ENCODE measurements around the gene SULF2. TPM values are rescaled to one million over a fixed set of nuclear protein-coding genes. Genes with fewer than 3 reads are reported as not detected.

SULF2 gene
- total RNA-seq, 1 donor from 2014 or later, result 59.5 TPM

GRCh38 chr20:47711046-47711752, 74.1 kb downstream of the SULF2 start:
- no peak for DNase-seq (ENCODE audit: low spot score)

DNA sequence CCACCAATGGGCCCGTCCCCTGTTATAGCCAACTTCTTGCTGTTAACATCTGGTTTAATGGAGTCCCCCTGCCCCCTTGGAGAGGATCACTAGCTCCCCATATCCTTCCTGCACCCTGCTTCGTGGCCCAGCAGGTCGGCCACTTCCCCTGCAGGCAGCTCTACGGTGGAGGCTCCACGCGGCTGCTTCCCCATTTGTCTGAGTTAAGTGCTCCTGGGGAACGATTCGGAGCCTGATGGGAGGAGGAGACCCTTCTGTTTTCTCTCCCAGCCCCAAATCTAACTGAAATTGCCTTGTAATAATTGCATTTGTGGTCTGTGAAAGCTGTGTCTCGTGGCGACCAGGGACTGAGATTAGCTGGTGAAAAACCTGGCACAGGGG, 74.6 kb downstream of the SULF2 start:
- no peak for DNase-seq (ENCODE audit: low spot score)

DNA sequence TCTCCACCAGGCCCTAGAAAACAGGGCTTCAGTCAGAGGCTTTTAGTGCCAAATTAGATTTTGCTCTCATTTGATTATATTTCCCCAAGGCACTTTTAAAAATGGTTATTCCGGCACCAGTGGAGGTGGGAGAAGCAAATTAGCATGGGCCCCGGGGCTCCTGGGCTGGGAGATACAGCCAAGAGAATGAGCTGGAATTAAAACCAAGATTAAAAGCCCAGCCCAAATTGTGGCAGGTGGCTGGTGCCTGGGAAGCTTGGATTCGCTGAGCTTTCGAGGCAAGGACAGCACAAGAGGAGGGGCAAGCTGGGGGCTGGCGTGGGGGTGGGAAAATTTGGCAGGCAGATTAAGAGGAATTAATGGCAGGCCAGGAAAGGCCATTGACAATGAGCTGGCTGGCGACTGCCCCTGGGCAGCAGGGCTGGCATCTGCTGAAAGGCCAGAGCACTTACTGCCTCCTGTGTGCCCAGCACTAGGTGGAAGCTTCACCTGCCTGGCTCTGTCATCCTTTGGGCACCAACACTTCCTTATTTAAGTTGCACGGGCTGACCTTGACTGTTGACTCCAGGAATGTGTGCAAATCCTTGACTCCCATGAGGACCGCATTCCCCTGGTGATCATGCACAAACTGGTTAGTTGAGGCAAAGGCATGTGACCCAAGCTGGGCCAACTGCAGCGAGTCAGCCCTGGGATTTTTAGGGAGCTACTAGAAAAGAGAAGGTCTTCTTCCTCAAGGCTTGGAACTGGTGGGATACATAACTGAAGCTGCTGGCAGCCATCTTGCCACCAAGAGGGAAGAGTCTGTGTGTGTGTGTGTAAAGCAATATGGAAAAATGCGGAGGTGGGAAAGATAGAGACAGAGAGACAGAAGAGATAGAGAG, 76.1 kb downstream of the SULF2 start:
- no peak for DNase-seq (ENCODE audit: low spot score)

- no peak for DNase-seq (ENCODE audit: low spot score)
Observed at GRCh38 chr20:47708140-47708807, 77.0 kb downstream of the SULF2 start.

DNA sequence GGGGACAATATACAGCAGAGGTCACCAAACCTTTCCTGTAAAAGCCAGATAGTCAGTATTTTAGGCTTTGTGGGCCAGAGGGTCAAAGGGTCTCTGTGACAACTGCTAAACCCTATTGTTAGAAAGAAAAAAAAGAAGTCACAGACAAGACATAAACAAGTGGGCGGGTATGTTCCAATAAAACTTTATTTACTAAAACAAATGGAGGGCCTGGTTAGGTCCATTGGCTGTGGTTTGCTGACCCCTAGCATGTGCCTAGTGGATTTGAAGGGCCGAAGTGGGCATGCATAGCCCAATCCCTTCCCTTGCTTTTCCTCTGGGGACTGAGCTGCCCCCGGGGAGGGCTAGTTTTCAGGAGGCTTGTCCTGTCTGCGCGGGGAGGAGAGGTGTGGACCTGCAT, 78.9 kb downstream of the SULF2 start:
- DNase-seq (ENCODE audit: low spot score), result no peak

GRCh38 chr20:47705497-47705856, 79.8 kb downstream of the SULF2 start:
- no peak for DNase-seq (ENCODE audit: low spot score)

- DNase-seq (ENCODE audit: low spot score), result no peak
Observed at GRCh38 chr20:47704746-47705496, 80.4 kb downstream of the SULF2 start.

DNA sequence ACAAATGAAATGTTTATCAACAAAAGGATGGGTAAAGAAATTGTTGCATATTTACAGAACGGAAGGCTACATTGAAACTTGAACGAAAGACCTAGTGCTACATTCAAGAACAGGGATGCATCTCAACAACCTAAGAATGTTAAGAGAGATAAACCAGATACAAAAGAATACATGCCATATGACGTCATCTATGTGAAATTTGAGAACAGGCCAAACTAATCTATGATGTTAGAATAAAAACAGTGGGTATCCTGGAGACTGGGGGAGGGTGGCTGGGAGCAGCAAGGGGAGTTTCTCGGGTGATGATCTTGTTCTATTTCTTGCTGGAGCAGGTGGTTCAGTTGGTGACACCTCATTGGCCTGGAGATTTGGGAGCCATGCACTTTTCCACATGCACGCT, 81.5 kb downstream of the SULF2 start:
- no peak for DNase-seq (ENCODE audit: low spot score)

DNA sequence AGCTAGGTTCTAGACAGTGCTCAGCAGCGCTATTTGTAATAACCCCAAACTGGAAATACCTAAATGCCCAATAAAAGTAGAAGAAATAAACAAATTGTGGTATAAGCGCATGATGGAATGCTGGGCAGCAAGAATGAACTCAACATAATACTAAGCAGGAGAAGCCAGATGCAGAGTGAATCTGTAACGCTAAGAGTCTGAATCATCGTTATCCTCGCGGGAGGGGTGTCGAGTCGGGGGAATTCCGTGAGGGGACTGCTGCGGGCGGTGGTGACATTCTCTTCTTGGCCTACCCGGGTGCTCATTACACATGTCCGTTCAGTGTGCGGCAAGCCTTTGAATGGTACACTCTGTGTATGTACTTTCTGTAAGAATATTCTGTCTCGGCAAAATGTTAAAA, 83.7 kb downstream of the SULF2 start:
- no peak for DNase-seq (ENCODE audit: low spot score)

- DNase-seq (ENCODE audit: low spot score), result no peak
Observed at GRCh38 chr20:47700327-47700726, 85.0 kb downstream of the SULF2 start.

DNA sequence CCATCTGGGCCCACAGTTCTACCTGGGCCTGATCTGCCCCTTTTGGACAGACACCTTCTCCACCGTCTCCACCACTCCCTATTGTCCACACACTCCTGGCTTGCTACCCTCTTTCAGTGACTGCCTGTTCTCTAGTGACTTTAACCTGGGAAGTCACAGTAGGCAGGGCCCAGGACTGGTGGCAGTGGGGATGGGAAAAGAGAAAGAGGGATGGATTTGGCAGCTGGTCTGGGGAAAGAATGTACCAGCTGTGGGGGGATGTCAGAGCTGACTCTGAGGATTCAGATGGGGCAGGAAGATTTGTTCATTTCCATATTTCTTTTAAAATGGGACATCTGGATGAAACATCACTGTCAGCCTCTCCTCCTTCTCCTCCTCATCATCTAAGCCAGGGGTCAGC, 85.5 kb downstream of the SULF2 start:
- DNase-seq (ENCODE audit: low spot score), result no peak

DNA sequence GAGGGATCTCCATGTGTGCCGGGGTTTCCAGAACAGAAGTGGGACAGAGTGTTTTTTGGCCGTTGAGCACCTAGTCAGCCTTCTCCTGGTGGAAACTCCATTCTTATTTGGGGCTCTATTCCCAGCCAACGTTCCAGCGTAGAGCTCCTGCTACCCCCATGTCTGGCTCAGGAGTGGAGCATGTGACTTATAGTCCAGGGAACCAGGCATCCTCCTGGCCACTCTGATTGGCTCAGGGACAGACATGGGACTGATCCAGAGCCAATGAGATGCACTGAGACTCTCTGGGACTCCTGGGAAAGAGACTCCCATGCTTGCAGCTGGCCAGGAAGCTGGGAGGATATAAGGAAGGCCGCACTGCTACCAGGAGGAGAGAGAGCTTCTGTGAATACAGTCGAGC, 87.1 kb downstream of the SULF2 start:
- DNase-seq (ENCODE audit: low spot score), result no peak

- DNase-seq (ENCODE audit: low spot score), result no peak
Observed at GRCh38 chr20:47696856-47697255, 88.4 kb downstream of the SULF2 start.

DNA sequence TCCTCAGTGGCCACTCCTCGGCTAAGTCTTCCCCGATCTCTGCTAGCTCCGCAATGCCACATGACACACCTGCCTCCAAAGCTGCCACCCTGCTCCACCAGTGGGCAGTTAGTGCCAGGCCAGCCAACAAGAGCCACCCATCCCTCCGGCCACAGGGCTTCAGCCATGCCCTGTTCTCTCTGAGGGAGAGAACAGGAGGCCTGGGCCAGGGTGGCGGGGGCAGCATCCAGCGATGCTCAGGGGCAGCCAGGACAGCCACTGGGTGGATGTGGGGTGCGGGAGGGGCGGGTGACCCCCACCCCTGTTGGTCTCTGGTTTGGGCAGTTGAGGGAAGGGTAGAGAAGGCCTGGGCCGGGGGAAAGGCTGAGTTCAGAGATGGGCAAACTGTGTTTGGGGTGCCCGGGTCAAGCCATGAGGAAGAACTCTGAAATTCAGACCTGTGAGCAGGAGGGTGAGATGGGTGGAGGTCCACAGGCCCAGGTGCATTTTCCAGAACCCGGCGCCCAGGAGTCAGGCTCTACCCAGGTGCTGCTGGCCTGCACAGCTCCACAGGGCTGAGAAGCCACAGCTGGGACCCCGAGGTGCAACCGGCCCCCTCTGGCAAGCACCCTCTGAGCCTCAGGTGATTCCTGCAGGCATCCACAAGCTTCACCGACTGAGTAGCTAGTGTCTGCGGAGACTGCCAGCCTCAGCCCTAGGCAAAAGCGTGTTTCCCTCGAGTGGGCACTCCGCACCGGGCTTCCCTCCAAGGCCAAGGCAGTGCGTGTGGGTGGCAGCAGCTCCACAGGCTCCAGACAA, 91.1 kb downstream of the SULF2 start:
- DNase-seq (ENCODE audit: low spot score), result no peak

DNA sequence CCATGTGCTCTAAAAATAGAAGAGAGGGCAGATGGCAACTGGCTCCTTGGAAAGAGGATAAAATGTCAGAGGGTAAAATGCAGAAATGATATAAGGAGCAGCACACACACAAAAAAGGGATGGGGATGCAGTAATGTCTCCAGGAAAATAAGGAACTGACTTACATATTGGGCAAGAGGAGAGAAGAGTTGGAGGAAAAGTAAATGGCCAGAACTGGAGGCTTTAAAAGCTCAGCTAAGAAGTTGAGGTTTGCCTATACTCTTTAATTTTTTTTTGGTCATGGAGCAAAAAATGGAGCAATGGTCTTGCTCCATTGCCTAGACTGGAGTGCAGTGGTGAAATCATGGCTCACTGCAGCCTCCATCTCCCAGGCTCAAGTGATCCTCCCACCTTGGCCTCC, 93.7 kb downstream of the SULF2 start:
- no peak for DNase-seq (ENCODE audit: low spot score)

DNA sequence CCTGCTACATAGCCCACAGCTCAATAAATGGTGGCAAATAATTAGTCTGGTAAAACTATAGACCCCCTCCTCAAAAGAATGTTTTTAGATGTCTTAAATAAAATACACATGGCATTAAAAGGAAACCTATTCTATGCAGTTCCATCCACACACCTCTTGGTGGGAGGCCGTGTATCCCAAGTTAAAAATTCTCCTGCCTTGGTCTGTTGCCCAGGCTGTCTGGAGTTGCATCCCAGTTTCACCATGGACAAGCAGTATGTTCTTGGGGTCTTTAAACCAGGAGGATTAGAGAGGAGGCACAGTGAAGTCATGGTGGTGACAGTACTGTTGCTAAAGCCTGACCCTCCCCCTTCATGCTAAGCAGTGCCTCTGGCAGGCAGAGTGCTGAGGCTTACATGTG, 95.5 kb downstream of the SULF2 start:
- DNase-seq (ENCODE audit: low spot score), result no peak

GRCh38 chr20:47688385-47689381, 96.6 kb downstream of the SULF2 start:
- no peak for DNase-seq (ENCODE audit: low spot score)

- no peak for DNase-seq (ENCODE audit: low spot score)
Observed at GRCh38 chr20:47687095-47687987, 97.9 kb downstream of the SULF2 start.

- DNase-seq (ENCODE audit: low spot score), result no peak
Observed at GRCh38 chr20:47686545-47686944, 98.7 kb downstream of the SULF2 start.
